OCI-LY1 (cell line): ENCODE measurements around the gene GALNT4.

Experiments
- CTCF ChIP-seq: fragments of 200-600 bp; sonication (generic), shearing (Covaris generic); IDR thresholded peaks from 2 replicates; pipeline ENCODE4 v1.5.1; 2017; ENCODE audit warnings: mild to moderate bottlenecking, antibody characterized with exemption, low read length, moderate library complexity, mixed read lengths
- EZH2 ChIP-seq: fragments of 200-600 bp; sonication (generic), shearing (Covaris generic); IDR thresholded peaks from 2 replicates; pipeline ENCODE4 v1.8.0; 2017; ENCODE audit warnings: borderline replicate concordance, mixed run types, mild to moderate bottlenecking, antibody characterized with exemption, low read length, moderate library complexity, mixed read lengths

GRCh38 chr12:89528434-89528833 is 3.8 kb upstream of the GALNT4 start:
- TF ChIP-seq CTCF (no peak), EZH2 (no peak)
